ENCODE results near the gene SPATA22.
A peak's percentile ranks its signal among the peaks of the same experiment; 100 is the strongest.
"Not testable (repeated sequence)": the region's sequence is repeated elsewhere in the genome, so short reads cannot be mapped to it uniquely, and the experiment has no call there.

The SPATA22 gene, protein sequence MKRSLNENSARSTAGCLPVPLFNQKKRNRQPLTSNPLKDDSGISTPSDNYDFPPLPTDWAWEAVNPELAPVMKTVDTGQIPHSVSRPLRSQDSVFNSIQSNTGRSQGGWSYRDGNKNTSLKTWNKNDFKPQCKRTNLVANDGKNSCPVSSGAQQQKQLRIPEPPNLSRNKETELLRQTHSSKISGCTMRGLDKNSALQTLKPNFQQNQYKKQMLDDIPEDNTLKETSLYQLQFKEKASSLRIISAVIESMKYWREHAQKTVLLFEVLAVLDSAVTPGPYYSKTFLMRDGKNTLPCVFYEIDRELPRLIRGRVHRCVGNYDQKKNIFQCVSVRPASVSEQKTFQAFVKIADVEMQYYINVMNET

DNA sequence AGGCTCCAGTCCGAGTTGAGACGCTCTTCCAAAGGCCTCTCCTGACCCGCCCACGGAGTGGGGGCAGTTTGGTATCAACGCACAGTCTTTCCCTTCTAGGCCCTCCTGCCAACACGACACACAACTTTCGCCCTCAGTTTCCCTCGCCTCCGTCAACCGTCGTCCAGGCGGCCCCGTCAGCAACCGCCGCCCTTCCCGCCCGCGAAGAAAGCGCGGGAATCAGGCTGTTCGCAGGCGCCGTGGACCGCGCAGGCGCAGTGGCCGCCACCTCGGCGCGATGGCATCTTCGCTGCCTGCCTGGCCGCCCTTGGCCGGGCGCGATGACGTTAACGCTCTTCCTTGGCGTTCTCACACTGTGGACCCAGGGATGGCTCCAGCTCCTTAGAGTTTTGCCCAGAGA, at the start of gene SPATA22:
SPATA22 (minus strand) TSS at position 221 of the 400 bp plus-strand sequence. CDS start 2,494 bp downstream, outside the sequence.
- no peak for DNase-seq

DNA sequence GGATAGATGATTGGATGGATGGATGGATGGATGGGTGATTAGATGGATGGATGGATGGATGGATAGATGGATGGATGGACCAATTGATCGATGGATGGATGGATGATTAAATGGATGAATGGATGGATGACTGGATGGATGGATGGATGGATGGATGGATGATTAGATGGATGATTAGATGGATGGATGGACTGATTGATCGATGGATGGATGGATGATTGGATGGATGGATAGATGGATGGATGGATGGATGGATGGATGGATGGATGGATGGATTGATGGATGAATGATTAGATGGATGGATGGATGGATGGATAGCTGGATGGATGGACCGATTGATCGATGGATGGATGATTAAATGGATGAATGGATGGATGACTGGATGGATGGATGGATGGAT, 47.9 kb upstream of the SPATA22 start:
- DNase-seq: not testable (repeated sequence)

DNA sequence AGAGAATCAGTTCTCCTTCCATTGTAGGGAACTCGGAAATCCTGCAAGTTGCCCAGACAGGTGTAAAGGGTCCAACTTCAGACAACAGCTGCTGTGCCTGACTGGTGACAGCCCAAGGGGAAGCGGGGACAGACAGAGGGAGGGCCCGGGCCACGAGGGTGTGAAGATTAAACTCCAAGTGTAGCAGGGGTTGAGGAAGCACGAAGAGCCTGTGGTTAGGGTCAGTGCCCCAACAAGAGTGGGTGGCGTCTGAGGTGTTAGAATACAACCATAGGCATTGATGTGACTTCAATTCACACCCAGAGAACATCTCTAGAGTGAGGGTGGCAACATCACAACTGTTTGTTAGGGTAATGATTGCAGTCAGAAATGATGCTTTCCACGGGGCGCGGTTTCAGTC, 43.3 kb upstream of the SPATA22 start:
- no peak for DNase-seq

DNA sequence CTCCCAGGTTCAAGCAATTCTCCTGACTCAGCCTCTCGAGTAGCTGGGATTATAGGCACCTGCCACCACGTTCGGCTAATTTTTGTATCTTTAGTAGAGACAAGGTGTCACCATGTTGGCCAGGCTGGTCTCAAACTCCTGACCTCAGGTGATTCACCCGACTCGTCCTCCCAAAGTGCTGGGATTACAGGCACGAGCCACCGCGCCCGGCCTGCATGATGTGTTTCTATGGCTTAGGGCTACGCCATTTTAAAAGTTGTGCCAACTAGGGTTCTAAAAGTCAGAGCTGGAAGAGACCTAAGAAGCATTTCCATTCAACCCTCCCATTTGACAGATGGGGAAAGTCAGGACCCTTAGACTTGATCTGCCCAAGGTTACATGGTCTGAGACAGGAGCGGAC, 42.5 kb upstream of the SPATA22 start:
- not testable (repeated sequence) for DNase-seq

DNA sequence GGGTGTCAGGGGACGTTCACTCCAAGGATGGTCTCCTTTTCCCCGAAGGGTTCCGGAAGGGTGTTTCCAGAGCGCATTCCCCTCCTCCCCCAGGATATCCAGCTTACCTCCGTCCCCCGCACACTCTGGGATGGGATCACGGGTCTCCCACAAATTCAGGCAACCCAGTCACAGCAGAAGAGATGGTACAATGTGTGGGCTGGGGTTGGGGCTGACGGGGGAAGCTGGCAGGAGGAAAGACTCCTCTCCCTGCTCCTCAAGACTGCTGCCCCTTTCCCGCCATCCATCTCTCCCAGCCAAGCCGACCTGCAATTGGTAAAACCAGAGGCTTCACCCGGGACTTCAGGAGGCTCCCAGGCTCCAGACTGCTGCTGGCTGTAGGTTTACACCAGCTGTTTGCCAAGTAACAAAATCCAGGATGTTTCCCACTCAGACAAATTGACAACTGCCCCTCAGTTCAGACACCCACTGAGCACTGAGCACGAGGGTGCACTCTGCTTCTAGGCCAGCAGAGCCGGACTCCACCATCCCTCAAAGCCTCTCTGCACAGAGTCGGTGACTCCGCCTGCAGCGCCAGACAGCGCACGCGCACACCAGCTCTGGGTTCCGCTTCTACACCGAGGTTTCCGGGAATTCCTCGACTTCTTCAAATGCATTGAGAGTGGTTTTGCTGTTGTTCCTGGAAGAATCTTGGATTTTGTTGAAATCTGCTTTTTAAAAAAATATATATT, 41.9 kb upstream of the SPATA22 start:
- peak in 8 of 58 donors; percentile 17 to 58 (median 38) for DNase-seq

DNA sequence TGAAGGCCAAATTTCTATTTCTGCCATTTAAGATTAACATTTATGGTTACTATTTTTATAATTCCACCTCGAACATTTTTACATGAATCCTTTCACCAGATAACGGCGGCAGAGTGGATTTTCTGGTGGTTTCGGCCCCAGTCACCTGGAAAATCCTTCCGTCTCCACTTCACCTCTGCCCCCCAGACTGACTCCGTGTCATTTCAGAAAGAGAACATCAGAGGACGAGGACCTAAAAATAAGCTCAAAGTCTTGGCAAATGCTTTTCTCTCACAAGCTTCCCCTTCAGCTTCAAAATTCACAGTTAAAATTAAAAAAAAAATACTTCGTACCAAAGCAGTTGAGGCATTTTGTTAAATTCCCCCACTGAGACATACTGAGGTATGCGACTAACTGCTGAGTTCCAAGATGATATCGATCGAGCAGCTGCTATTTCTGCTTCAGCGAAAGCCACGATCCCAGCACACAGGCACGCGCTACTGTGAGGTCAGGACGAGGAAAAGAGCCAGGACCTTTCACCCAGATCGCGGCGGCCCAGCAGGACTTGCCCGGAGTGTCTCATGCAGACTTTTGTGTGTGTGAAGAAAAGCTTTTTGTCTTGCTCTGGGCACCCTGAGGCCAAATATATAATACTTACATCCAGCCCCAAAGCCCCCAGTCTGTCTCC, 41.0 kb upstream of the SPATA22 start:
- peak in 56 of 58 donors; percentile 10 to 92 (median 78) for DNase-seq

DNA sequence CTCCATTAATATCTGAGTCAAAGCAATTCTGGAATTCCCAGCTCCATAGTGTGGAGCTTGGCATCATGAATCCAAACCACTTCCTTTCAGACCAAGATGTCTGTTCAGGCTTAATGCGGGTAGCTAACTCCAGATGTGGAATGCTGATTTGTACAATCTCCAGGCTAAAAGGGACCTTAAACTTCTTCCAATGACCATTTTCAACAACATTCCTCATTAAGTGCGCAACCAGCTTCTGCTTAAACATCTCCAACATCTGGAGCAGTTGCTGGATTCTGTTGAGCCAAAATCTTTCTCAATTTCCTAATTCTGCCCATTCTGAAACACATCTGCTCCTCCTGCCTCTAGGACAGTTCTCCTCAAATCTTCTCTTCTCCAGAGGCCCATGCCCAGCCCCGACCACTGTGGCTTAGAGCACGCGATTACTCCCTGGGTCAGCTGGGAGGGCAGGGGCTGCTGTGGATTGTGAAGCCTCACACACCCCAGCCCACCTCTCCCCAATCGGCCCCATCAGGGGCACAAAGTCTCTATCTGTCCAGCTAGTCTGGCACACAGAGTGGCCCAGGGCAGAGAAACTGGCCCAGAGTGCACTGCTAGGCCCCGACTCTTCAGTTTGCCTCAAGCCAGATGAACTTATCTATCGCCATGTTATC, 40.4 kb upstream of the SPATA22 start:
- DNase-seq: no peak

DNA sequence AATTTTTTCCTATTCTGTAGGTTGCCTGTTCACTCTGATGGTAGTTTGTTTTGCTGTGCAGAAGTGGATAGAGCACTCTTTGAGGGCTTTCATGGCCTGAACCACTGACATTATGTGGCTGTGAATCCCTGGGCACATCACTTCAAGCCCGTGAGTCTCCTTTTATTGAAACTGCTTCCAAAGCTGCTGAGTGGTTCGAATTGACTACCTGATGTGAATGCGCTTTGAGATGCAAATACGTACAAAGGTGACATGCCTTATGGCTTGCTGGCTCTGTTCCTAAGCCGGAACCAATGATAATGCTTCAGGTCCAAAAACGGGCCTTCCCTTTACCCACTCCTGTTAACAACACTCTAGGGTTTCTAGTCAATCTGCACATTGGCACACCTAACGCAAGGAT, 38.5 kb upstream of the SPATA22 start:
- DNase-seq: no peak

DNA sequence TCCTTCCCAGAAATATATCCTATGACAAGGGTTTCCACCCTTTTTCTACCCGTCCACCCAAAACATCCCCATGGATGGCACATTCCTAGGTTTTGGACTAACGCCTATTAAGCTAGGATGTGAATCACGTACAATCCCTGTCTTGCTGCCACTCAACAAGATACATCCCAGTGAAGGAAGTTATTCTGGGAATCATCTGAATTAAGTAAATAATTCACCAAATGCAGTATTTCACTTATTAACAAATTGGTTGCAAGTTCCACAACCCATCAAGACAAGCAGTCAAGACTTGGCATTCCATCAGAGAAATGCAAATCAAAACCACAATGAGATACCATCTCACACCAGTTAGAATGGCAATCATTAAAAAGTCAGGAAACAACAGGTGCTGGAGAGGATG, 36.2 kb upstream of the SPATA22 start:
- no peak for DNase-seq

DNA sequence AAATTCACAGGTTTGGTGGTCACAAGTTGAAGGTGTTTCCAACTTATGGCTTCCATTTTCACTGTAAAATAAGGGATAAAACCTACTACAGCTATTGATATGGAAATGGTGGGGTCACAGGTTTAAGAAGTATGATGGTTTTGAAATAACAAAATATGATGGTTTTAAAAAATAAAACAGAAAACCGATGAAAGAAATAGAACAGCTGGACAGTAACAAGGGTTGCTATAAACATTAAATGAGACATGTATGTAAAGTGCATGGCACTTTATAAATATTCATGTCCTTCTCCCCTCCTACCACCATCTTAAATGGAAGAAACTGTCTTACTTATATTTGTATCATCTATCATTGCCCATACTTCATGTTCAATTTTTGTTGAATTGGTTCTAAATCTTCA, 35.5 kb upstream of the SPATA22 start:
- no peak for DNase-seq

DNA sequence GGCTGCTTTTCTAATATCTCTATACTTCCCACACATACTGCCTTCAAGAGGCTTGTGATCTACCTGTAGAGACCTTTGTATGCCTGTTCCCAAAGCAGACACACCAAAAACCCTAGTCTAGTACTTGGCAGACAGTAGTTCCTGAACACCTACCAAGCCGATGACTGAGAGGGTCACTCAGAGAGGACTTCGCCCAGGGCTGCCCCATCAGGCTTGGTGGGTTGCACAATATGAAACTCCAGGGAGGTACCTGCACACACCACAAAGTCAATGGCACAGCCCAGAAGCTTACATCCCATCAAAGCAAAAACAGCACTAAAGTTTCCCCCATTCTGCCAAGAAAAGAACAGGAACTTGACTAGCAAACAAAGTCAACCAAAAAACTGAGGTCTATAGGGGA, 34.4 kb upstream of the SPATA22 start:
- DNase-seq: no peak

DNA sequence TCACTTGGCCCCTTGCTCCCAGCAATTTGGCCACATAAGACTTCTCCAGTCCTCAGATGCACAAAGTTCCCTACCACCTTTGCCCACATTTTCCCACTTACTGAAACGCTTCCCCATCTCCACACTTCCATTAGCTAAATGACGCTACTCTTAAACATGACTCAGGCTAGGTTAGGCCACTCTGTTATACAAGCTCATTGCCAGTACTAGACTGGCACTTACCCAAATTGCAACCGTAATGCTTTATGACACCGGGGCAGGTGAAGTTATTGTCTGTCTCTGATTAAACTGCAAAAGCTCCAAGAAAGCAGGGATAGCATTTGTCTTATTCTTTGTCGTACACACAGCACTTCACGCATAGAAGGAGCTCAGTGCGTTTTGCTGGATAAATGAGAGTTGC, 33.4 kb upstream of the SPATA22 start:
- DNase-seq: no peak

DNA sequence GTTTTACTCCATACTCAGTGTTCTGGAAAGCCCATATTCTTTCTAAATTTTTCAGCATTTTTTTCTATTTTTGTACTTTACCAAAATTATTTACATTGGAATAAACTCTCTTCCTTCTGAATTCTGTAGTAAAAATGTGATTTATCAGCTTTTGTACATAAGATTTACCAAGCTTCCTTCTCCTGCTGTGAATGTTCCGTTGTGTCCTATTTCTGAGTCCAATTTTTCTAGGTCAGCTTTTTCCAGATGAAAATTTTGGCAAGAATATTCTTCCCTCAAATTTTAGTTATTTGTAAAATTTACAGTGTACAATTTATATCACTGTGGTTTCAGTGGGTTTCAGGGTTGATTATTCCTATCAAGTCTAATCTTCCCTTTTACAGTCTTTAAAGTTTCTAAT, 31.7 kb upstream of the SPATA22 start:
- DNase-seq: no peak

DNA sequence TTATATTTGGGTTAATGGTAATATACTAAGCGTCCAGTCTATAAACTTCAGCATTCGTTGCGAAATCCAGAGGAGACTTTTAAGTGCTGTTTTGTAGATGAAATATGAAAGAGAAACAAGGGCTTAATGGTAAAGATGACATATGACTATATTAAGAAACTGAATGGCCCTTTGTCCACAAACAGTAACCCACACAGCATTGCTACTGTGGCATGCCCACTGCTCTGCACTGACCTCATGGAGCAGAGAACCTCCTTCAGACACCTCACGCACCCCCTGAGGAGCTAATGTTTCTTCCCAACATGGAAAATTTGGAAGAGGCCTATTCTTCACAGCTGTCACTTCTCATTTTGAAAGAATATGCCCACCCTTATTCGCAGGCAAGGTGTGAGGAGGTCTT, 30.8 kb upstream of the SPATA22 start:
- peak in 33 of 58 donors; percentile 0 to 82 (median 30) for DNase-seq

DNA sequence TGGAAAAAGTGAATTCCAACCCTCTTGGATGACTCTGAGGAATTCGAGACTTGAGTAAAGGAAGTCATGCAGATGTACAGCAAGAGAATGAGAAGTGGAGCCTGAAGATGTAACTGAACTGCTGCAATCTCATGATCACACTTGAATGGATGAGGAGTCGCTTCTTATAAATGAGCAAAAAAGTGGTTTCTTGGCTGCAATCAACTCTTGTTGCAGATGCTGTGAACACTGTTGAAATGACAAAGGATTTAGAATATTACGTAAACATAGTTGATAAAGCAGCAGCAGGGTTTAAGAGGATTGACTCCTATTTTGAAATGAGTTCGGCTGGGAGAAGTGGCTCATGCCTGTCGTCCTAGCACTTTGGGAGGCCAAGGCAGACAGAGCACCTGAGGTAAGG, 29.7 kb upstream of the SPATA22 start:
- no peak for DNase-seq

DNA sequence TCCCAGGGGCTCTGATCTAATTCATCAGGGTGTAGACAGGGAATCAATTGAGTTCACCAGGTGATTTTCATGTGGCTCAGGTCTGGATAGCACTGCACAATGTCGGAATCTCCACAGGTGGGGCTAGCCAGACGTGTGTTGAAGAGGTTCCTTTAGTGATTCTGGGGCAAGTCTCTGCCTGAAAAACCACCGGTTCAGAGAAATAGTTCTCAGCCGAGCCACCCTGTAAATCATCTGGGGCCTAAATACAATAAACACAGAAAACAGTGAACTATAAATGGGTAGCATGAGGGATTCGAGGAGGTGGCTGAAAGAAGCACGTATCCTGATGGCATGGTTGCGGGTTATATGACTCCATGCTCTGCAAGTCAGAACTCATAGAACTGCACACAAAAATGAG, 25.5 kb upstream of the SPATA22 start:
- no peak for DNase-seq

DNA sequence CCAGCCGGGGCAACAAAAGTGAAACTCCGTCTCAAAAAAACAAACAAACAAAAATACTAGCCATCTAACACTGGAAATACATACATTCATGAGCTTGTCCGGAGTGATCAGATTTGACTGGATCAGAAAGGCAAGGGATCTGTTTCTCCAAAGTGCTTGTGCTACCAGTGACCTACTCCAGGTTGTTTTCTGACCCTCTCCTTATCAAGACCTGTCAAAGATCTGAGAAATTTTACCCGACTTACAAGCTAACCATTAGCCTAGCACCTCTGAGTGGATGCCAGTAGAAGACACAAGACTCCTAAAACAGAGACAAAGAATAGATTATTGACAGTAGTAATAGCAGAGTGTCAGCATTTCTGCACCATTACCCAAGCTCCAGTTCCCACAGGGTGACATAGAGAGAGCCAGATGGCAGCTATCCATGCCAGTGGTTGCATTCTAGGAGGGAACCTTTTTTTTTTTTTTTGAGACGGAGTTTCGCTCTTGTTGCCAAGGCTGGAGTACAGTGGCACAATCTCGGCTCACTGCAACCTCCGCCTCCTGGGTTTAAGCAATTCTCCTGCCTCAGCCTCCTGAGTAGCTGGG, 14.0 kb upstream of the SPATA22 start:
- no peak for DNase-seq

DNA sequence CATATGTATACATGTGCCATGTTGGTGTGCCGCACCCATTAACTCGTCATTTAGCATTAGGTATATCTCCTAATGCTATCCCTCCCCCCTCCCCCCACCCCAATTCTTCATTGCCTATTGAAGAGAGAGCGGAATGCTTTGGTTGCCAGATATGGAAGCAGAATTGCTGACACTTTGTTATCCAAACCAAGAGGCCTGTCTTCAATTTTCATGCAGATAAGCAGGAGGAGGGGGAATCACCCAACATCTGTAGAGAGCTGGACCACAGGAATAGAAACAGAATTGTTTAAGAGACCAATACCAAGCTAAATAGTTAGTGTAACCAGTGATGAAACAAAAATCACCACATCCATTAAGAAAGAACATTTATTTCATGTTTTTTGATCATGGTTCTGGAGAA, 11.2 kb upstream of the SPATA22 start:
- DNase-seq: no peak

DNA sequence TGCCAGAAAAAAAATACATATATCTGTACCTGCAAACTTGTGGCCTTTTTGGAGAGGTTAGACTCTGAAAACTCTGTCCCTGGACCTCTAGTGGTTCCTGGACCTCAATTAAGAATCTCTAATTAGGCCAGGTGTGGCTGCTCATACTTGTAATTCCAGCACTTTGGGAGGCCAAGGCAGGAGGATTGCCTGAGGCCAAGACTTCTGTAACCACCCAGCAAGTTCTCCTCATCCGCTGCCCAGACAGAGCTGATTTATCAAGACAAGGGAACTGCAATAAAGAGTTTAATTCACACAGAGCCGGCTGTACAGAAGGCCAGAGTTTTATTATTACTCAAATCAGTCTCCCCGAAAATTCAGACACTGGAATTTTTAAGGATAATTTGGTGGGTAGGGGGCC, 8.4 kb upstream of the SPATA22 start:
- DNase-seq: no peak

DNA sequence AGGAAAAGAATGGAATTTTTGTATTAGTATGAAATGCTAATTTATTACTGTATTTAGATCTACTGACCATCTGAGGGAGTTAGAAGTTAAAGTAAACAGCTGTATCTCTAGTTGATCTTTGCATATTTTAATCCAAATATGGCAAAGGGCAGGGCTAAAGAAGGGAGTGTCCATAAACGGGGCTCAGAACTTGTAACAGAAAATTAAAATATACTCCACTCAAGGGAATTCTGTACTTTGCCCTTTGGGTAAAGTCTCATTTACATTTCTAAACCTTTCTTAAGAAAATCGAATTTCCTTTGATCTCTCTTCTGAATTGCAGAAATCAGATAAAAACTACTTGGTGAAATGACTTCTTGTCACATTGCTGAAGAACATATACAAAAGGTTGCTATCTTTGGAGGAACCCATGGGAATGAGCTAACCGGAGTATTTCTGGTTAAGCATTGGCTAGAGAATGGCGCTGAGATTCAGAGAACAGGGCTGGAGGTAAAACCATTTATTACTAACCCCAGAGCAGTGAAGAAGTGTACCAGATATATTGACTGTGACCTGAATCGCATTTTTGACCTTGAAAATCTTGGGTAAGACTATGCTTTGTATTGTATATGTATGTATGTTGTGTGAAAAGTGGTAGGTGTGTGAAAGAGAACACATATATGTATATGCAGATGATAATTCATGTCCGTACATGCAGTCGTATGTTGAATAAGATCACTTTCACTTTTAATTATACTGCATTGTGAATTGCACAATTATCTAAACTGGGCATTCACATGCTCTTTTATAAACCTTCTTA, 4.4 kb upstream of the SPATA22 start, which contains the start of gene ASPA:
ASPA (plus strand) TSS at position 186 of the 799 bp plus-strand sequence; CDS start at position 349, 163 bp downstream.
- no peak for DNase-seq

Data from anterior cingulate cortex (tissue), 58 donors.